Adrenal gland (tissue), 12 donors: Measurements from ENCODE around the gene COL12A1. TPM values are rescaled to one million over a fixed set of nuclear protein-coding genes. Genes with fewer than 3 reads are reported as not detected.

Experiments
- DNase-seq, 7 donors: peaks; one replicate each; pipeline ENCODE4 v3.0.0-alpha.2; 2019 to 2020
- H3K27ac ChIP-seq, 5 donors: fragments of 200-600 bp; sonication (generic) in 4 of 5; 1 replicate in 3 of 5; 2 replicates in 2 of 5; pipeline versions ENCODE4 v1.5.1 to v1.8.0; 2016 to 2020; ENCODE audit warnings: mild to moderate bottlenecking in 1 of 5
- H3K27me3 ChIP-seq: fragments of 200-600 bp; 2 replicates; pipeline ENCODE4 v1.8.0; 2021
- H3K36me3 ChIP-seq, 2 donors: fragments of 200-600 bp; replicated peaks in 1 of 2; 1 replicate in 1 of 2; 2 replicates in 1 of 2; pipeline versions ENCODE4 v1.5.1 to v1.8.0; 2018 to 2022
- H3K4me1 ChIP-seq, 2 donors: fragments of 200-600 bp; replicated peaks in 1 of 2; 1 replicate in 1 of 2; 2 replicates in 1 of 2; pipeline versions ENCODE4 v1.5.1 to v1.8.0; 2018 to 2021
- H3K4me3 ChIP-seq, 4 donors: fragments of 200-600 bp; sonication (generic) in 3 of 4; one replicate each; pipeline ENCODE4 v1.5.1; 2016 to 2018
- H3K9me3 ChIP-seq, 3 donors: fragments of 200-600 bp; sonication (generic) in 1 of 3; replicated peaks in 1 of 3; 1 replicate in 2 of 3; 2 replicates in 1 of 3; pipeline versions ENCODE4 v1.5.1 to v1.8.0; 2016 to 2021
- CTCF ChIP-seq, 6 experiments: fragments of 450-650 bp in 4 of 6; fragments of 200-600 bp in 2 of 6; sonication (generic) in 1 of 6; IDR thresholded peaks; 1 replicate in 5 of 6; 2 replicates in 1 of 6; pipeline versions ENCODE4 v1.5.1 to v1.8.0; 2016 to 2021; ENCODE audit warnings: antibody characterized with exemption in 6 of 6, mild to moderate bottlenecking in 2 of 6, moderate library complexity in 1 of 6
- POLR2A ChIP-seq, 2 donors: fragments of 450-650 bp; IDR thresholded peaks; one replicate each; pipeline ENCODE4 v1.6.1; 2017; ENCODE audit warnings: antibody characterized with exemption in 2 of 2, mild to moderate bottlenecking in 2 of 2, moderate library complexity in 1 of 2
- WGBS, 4 donors: extraction: QIAGEN DNeasy Blood & Tissue Kit in 2 of 4; methylation state at CpG; one replicate each; pipeline versions ENCODE4 v1.1.5 to v1.1.7; 2013 to 2017; 5-methylcytosine and 5-hydroxymethylcytosine counted together
- intact Hi-C, 2 donors: fragments of 100-400 bp; cut with DNase I; formaldehyde crosslinking; loops; one replicate each; pipeline versions ENCODE4 v1.14.1 to v1.15.0; 2022 to 2023
- polyA plus RNA-seq, 3 donors: library from polyadenylated mRNA; stranded (reverse); fragments of 200-250 nt in 2 of 3; fragments of 350-450 nt in 1 of 3; fragmentation: Illumina TruSeq in 1 of 3; extraction: RNeasy Lipid Tissue Mini Kit (QIAGEN cat#74804) in 1 of 3; gene quantifications; one replicate each; pipeline ENCODE4 v1.2.3, GENCODE V29; 2013 to 2014
- total RNA-seq, 9 donors: library from RNA; depleted of rRNA in 4 of 9; stranded (reverse); fragments of >200 nt in 4 of 9; fragments of 120-200 nt in 1 of 9; fragmentation: NEBNext Ultra II Directional in 1 of 9; extraction: Animal tissue kit (Norgen Biotek cat#: 25700) in 1 of 9; gene quantifications; one replicate each; pipeline versions ENCODE4 v1.1.0 to v1.2.4, GENCODE V29; 2013 to 2023
- donor health status: healthy with polysubstance abuse.
- donor health status: Bipolar disorder and iron deficiency.
- donor health status: DM: yes; HTN: yes; CAD: no.
- donor health status: DM: no; HTN: no; CAD: no.
- donor health status: DM: no; HTN: no; CAD: no.
- donor health status: DM: yes; HTN: yes; CAD: no.

COL12A1 gene
- total and polyA plus RNA-seq, 12 donors = 13.0 to 106 (median 54.2) TPM

GRCh38 chr6:75103431-75103830, 102.4 kb downstream of the COL12A1 start:
- intact Hi-C loops = no loop called here
- no peaks in the 10 kb centered on the region for H3K27me3 ChIP-seq
- peak overlapping the region in 1 of 5 donors; percentile 1 for H3K27ac ChIP-seq
- no peak for DNase-seq
- no peaks in the 10 kb centered on the region for H3K9me3 ChIP-seq
- 63 to 82% (median 70%) methylated on average over 1 of the region's 1 CpG for WGBS, 4 donors
- no peak for TF ChIP-seq POLR2A (IDR thresholded peaks at IDR 0.05)
- TF ChIP-seq CTCF (IDR thresholded peaks at IDR 0.05) = no peak
- no peaks in the 10 kb centered on the region for H3K36me3 ChIP-seq
- H3K4me1 ChIP-seq = peaks cover 0 to 19% of the 10 kb centered on the region in 2 donors
- H3K4me3 ChIP-seq = no peak overlapping the region

- 65 to 75% (median 73%) methylated on average over 5 of the region's 5 CpGs for WGBS, 4 donors
- Histone ChIP-seq H3K4me1 (peaks cover 0 to 22% of the 10 kb centered on the region in 2 donors), H3K9me3 (no peaks in the 10 kb centered on the region), H3K4me3 (no peak overlapping the region), H3K27me3 (no peaks in the 10 kb centered on the region), H3K36me3 (no peaks in the 10 kb centered on the region), H3K27ac (no peak overlapping the region)
- no peak for DNase-seq
- intact Hi-C loops = no loop called here
- TF ChIP-seq CTCF (IDR thresholded peaks at IDR 0.05) (no peak), POLR2A (IDR thresholded peaks at IDR 0.05) (no peak)
Observed at GRCh38 chr6:75102301-75102700, 103.6 kb downstream of the COL12A1 start.

- 48 to 74% (median 52%) methylated on average over 4 of the region's 4 CpGs for WGBS, 4 donors
- peaks cover 0 to 22% of the 10 kb centered on the region in 2 donors for H3K4me1 ChIP-seq
- H3K27me3 ChIP-seq = no peaks in the 10 kb centered on the region
- no peak for TF ChIP-seq CTCF (IDR thresholded peaks at IDR 0.05)
- no peak for TF ChIP-seq POLR2A (IDR thresholded peaks at IDR 0.05)
- no peaks in the 10 kb centered on the region for H3K36me3 ChIP-seq
- no peak for DNase-seq
- intact Hi-C loops = no loop called here
- no peak overlapping the region for H3K27ac ChIP-seq
- no peaks in the 10 kb centered on the region for H3K9me3 ChIP-seq
- no peak overlapping the region for H3K4me3 ChIP-seq
Observed at GRCh38 chr6:75101896-75102295, 104.0 kb downstream of the COL12A1 start.

GRCh38 chr6:75098709-75099108, 107.1 kb downstream of the COL12A1 start:
- no peaks in the 10 kb centered on the region for H3K36me3 ChIP-seq
- intact Hi-C loops = no loop called here

More at GRCh38 chr6:75098709-75099108, 107.1 kb downstream of the COL12A1 start:
- TF ChIP-seq CTCF (IDR thresholded peaks at IDR 0.05) = no peak
- TF ChIP-seq POLR2A (IDR thresholded peaks at IDR 0.05) = no peak
- 14 to 23% (median 19%) methylated on average over 5 of the region's 5 CpGs for WGBS, 4 donors
- Histone ChIP-seq H3K9me3 (no peaks in the 10 kb centered on the region), H3K27me3 (no peaks in the 10 kb centered on the region), H3K4me1 (peaks cover 0 to 22% of the 10 kb centered on the region in 2 donors), H3K4me3 (no peak overlapping the region), H3K27ac (peak overlapping the region in 3 of 5 donors; percentile 27 to 37 (median 33))
- DNase-seq = peak; percentile 65 to 89 (median 84)
